HG02943 (cell line): ENCODE measurements around the gene NPAS3.

Experiments
- ATAC-seq: cut with Tn5 transposase; IDR thresholded peaks from one replicate; pipeline ENCODE4 v1.9.1; 2021; ENCODE audit warnings: mild to moderate bottlenecking, low read depth, moderate library complexity; ENCODE audit not compliant: unreplicated experiment

NPAS3 gene

GRCh38 chr14:33563191-33563900 lies 624.7 kb downstream of the NPAS3 start:
- no peak for ATAC-seq

- no peak for ATAC-seq
Observed at GRCh38 chr14:33563901-33564197, 625.2 kb downstream of the NPAS3 start.

- no peak for ATAC-seq
Observed at GRCh38 chr14:33564774-33565630, 626.3 kb downstream of the NPAS3 start.

GRCh38 chr14:33566082-33566481 lies 627.4 kb downstream of the NPAS3 start:
- no peak for ATAC-seq

GRCh38 chr14:33567023-33567728 lies 628.5 kb downstream of the NPAS3 start:
- ATAC-seq = no peak

- ATAC-seq = no peak
Observed at GRCh38 chr14:33567731-33568130, 629.1 kb downstream of the NPAS3 start.

- ATAC-seq = no peak
Observed at GRCh38 chr14:33568935-33569579, 630.4 kb downstream of the NPAS3 start.

- no peak for ATAC-seq
Observed at GRCh38 chr14:33569821-33570687, 631.4 kb downstream of the NPAS3 start.

- no peak for ATAC-seq
Observed at GRCh38 chr14:33570694-33571310, 632.1 kb downstream of the NPAS3 start.

GRCh38 chr14:33573301-33573880 lies 634.7 kb downstream of the NPAS3 start:
- no peak for ATAC-seq

GRCh38 chr14:33576014-33576413 lies 637.3 kb downstream of the NPAS3 start:
- no peak for ATAC-seq

- no peak for ATAC-seq
Observed at GRCh38 chr14:33578461-33579216, 640.0 kb downstream of the NPAS3 start.

- ATAC-seq = no peak
Observed at GRCh38 chr14:33580231-33580749, 641.6 kb downstream of the NPAS3 start.

GRCh38 chr14:33580841-33581240 lies 642.2 kb downstream of the NPAS3 start:
- ATAC-seq = no peak

GRCh38 chr14:33584697-33585096 lies 646.0 kb downstream of the NPAS3 start:
- no peak for ATAC-seq

- no peak for ATAC-seq
Observed at GRCh38 chr14:33586806-33587205, 648.1 kb downstream of the NPAS3 start.

- no peak for ATAC-seq
Observed at GRCh38 chr14:33587791-33588190, 649.1 kb downstream of the NPAS3 start.

GRCh38 chr14:33588771-33589170 lies 650.1 kb downstream of the NPAS3 start:
- ATAC-seq = no peak
